K562 (cell line): ENCODE measurements around the gene TLCD1. TPM values are rescaled to one million over a fixed set of nuclear protein-coding genes. Genes with fewer than 3 reads are reported as not detected.

Source experiments
- COPS2 ChIP-seq: fragments of 450-650 bp; conservative IDR thresholded peaks from 2 replicates; pipeline ENCODE4 v1.6.1; 2016; ENCODE audit warnings: mild to moderate bottlenecking, moderate library complexity
- GTF2B ChIP-seq: IDR thresholded peaks from 2 replicates; pipeline ENCODE4 v1.6.1; 2011; ENCODE audit not compliant: insufficient read length; ENCODE audit errors: extremely low read depth
- HINFP ChIP-seq: fragments of 450-650 bp; conservative IDR thresholded peaks from 2 replicates; pipeline ENCODE4 v1.6.1; 2016; ENCODE audit warnings: missing genetic modification characterization, low read depth, mild to moderate bottlenecking, control low read depth, missing compliant biosample characterization
- HNRNPLL ChIP-seq: fragments of 200-400 bp; formaldehyde crosslinking; IDR thresholded peaks from 2 replicates; pipeline ENCODE4 v1.6.1; 2017; ENCODE audit warnings: low read length, low read depth, mild to moderate bottlenecking; ENCODE audit not compliant: poor library complexity, severe bottlenecking
- JUN ChIP-seq, 2 experiments: sonication (generic) in 1 of 2; formaldehyde crosslinking in 1 of 2; IDR thresholded peaks; 2 replicates each; pipeline versions ENCODE4 v1.6.1 to v1.8.0; 2012 to 2022; ENCODE audit warnings: borderline replicate concordance in 2 of 2, mild to moderate bottlenecking in 2 of 2, improper control_type of control experiment in 1 of 2, low read depth in 1 of 2, low read length in 1 of 2, missing genetic modification reagents in 1 of 2
- RAD51 ChIP-seq: fragments of 450-650 bp; IDR thresholded peaks from 2 replicates; pipeline ENCODE4 v1.7.1; 2016; ENCODE audit warnings: low read depth, mild to moderate bottlenecking, borderline replicate concordance
- REST ChIP-seq, 2 experiments: fragments of 450-650 bp; formaldehyde crosslinking in 1 of 2; IDR thresholded peaks; 2 replicates each; pipeline versions ENCODE4 v1.4.0 to v1.6.1; 2014 to 2020; ENCODE audit warnings: mild to moderate bottlenecking in 2 of 2, borderline replicate concordance in 1 of 2, low read depth in 1 of 2
- RNF219 ChIP-seq: fragments of 250-450 bp; sonication (Bioruptor Pico); IDR thresholded peaks from 2 replicates; pipeline ENCODE4 v1.5.0; 2022; ENCODE audit warnings: mild to moderate bottlenecking
- STAT5A ChIP-seq: IDR thresholded peaks from 2 replicates; pipeline ENCODE4 v1.6.1; 2012; ENCODE audit warnings: low read length, inconsistent platforms, borderline replicate concordance
- U2AF1 ChIP-seq: fragments of 200-400 bp; formaldehyde crosslinking; optimal IDR thresholded peaks from 2 replicates; pipeline ENCODE3; 2017; ENCODE audit warnings: mild to moderate bottlenecking, low read depth, low read length, moderate library complexity
- ZNF12 ChIP-seq: sonication (generic); formaldehyde crosslinking; IDR thresholded peaks from 2 replicates; pipeline ENCODE4 v1.4.0; 2020; ENCODE audit warnings: mild to moderate bottlenecking, missing genetic modification reagents
- ZNF77 ChIP-seq: fragments of 250-450 bp; sonication (Bioruptor Pico); IDR thresholded peaks from 2 replicates; pipeline ENCODE4 v1.5.0; 2020
- polyA plus RNA-seq, 8 experiments: library from polyadenylated mRNA; depleted of rRNA in 4 of 8; stranded (reverse) in 5 of 8; unstranded in 3 of 8; fragments of >200 nt; fragmentation: Nextera tagmentation in 2 of 8; fragmentation: Illumina TruSeq in 1 of 8; extraction: Ambion mirVana in 2 of 8; extraction: Trizol in 1 of 8; gene quantifications; 2 replicates each; pipeline versions ENCODE4 v1.2.1 to v1.2.3, GENCODE V29; 2011 to 2014; ENCODE audit warnings: inconsistent platforms in 1 of 8, missing spikeins in 1 of 8
- total RNA-seq, 7 experiments: library from RNA; depleted of rRNA in 6 of 7; stranded (reverse); fragments of >200 nt in 6 of 7; fragmentation: Illumina TruSeq in 2 of 7; extraction: Trizol in 2 of 7; gene quantifications; 2 replicates each; pipeline versions ENCODE4 v1.2.1 to v1.2.3, GENCODE V29; 2011 to 2021; ENCODE audit warnings: low replicate concordance in 1 of 7

Gene TLCD1
- total and polyA plus RNA-seq, 9 of the 15 experiments (the other 6 are each of a cell fraction or from before 2014, with no cell fraction given), result 6.8 to 37.7 (median 21.7) TPM

- TF ChIP-seq HINFP (tag) (no peak), JUN (IDR thresholded peaks at IDR 0.05; ENCODE audit: borderline replicate concordance, low read depth, low read length) (peak; percentile 67; the same call in 1 of the 2 replicates), JUN (CRISPR knock-in tag; IDR thresholded peaks at IDR 0.05; ENCODE audit: borderline replicate concordance) (0 out of 2 replicates have a peak, but pooled peaks have one; percentile 53), STAT5A (no peak), RAD51 (no peak; the same call in 1 of the 2 replicates), ZNF12 (CRISPR knock-in tag) (peak; percentile 54; the same call in 1 of the 2 replicates), COPS2 (no peak), RNF219 (no peak), HNRNPLL (no peak), GTF2B (peak; percentile 14), REST (IDR thresholded peaks at IDR 0.05; ENCODE audit: borderline replicate concordance) (peak; percentile 99), REST (CRISPR knock-in tag; IDR thresholded peaks at IDR 0.05; ENCODE audit: low read depth) (peak; percentile 39; the same call in 1 of the 2 replicates), U2AF1 (no peak), ZNF77 (CRISPR knock-in tag) (no peak)
Measured at GRCh38 chr17:28726627-28727491, 826 bp upstream of the TLCD1 start (continued).
